ENCODE results near the gene KRT35. TPM values are rescaled to one million over a fixed set of nuclear protein-coding genes. Genes with fewer than 3 reads are reported as not detected.
A peak's percentile ranks its signal among the peaks of the same experiment; 100 is the strongest.

KRT35 gene
- total and polyA plus RNA-seq, 2 experiments from 2014 or later: not detected

DNA sequence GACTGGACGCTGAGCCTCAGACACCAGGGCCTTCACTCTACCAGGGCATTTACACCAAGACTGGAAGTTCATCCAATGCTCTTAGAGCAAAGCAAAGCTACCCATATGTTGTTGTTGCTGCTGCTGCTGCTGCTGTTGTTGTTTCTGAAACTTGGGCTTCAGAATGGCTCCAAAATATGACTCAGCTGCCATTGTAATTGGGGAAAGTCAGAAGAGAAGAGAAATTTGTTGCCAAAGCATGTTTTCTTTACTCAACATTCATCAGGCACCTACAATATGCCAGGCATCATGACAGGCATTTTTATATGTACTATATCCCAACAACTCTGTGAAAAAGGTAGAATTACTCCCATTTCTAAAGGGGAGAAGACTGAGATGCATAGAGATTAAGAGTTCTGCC is 25.7 kb downstream of the KRT35 start:
- peaks cover 7% of the 10 kb centered on the region; the same call in 1 of the 2 replicates for H3F3A ChIP-seq (ENCODE audit: insufficient read depth)
- in situ Hi-C loops (cut with MboI): no loop called here
- H3K4me1 ChIP-seq (ENCODE audit: insufficient read depth): peaks cover 10% of the 10 kb centered on the region; the same call in 1 of the 2 replicates
- no peaks in the 10 kb centered on the region for H4K20me1 ChIP-seq (ENCODE audit: insufficient read depth)
- no peaks in the 10 kb centered on the region for H3K36me3 ChIP-seq (ENCODE audit: low read depth)
- peak; percentile 63 for DNase-seq
- H2AFZ ChIP-seq: no peak overlapping the region
- H3K9me3 ChIP-seq (ENCODE audit: low read depth): no peaks in the 10 kb centered on the region
- H3K27me3 ChIP-seq (replicated peaks; ENCODE audit: insufficient read depth): peaks cover 24% of the 10 kb centered on the region; the same call in 1 of the 2 replicates
- no peak overlapping the region for H3K4me3 ChIP-seq
- no peaks in the 10 kb centered on the region for H3K79me2 ChIP-seq (ENCODE audit: insufficient read depth)
- TF ChIP-seq EZH2 (IDR thresholded peaks at IDR 0.05; ENCODE audit: insufficient read depth, poor library complexity, severe bottlenecking): no peak
- no peak for TF ChIP-seq EZH2phosphoT487 (IDR thresholded peaks at IDR 0.05; ENCODE audit: insufficient read depth, low read depth)
- no peak overlapping the region for H3K27ac ChIP-seq
- H3K9ac ChIP-seq: no peak overlapping the region
- WGBS, 2 experiments (ENCODE audit: low coverage in 1 of 2, low lambda C conversion rate in 2 of 2, missing lambda C conversion rate in 2 of 2): 94 to 100% methylated on average over 1 of the region's 1 CpG
- peak overlapping the region; percentile 21 for H3K4me2 ChIP-seq (ENCODE audit: unreplicated experiment)
- no peaks in the 10 kb centered on the region for H3K9me2 ChIP-seq (ENCODE audit: insufficient read depth)

GRCh38 chr17:41453066-41453465 is 27.9 kb downstream of the KRT35 start:
- Histone ChIP-seq H3K4me2 (ENCODE audit: unreplicated experiment) (no peak overlapping the region), H3K4me1 (ENCODE audit: insufficient read depth) (peaks cover 10% of the 10 kb centered on the region; the same call in 1 of the 2 replicates), H2AFZ (no peak overlapping the region), H3K27ac (no peak overlapping the region), H3K27me3 (replicated peaks; ENCODE audit: insufficient read depth) (peaks cover 10% of the 10 kb centered on the region; the same call in 1 of the 2 replicates), H3K36me3 (ENCODE audit: low read depth) (no peaks in the 10 kb centered on the region), H4K20me1 (ENCODE audit: insufficient read depth) (no peaks in the 10 kb centered on the region), H3F3A (ENCODE audit: insufficient read depth) (peaks cover 7% of the 10 kb centered on the region; the same call in 1 of the 2 replicates), H3K9ac (no peak overlapping the region), H3K79me2 (ENCODE audit: insufficient read depth) (no peaks in the 10 kb centered on the region), H3K4me3 (no peak overlapping the region), H3K9me2 (ENCODE audit: insufficient read depth) (no peaks in the 10 kb centered on the region), H3K9me3 (ENCODE audit: low read depth) (no peaks in the 10 kb centered on the region)
- TF ChIP-seq EZH2phosphoT487 (IDR thresholded peaks at IDR 0.05; ENCODE audit: insufficient read depth, low read depth) (no peak), EZH2 (IDR thresholded peaks at IDR 0.05; ENCODE audit: insufficient read depth, poor library complexity, severe bottlenecking) (no peak)
- 94 to 96% methylated on average over 3 of the region's 3 CpGs for WGBS, 2 experiments (ENCODE audit: low coverage in 1 of 2, low lambda C conversion rate in 2 of 2, missing lambda C conversion rate in 2 of 2)
- in situ Hi-C loops (cut with MboI): no loop called here
- no peak for DNase-seq

- H4K20me1 ChIP-seq (ENCODE audit: insufficient read depth): no peaks in the 10 kb centered on the region
- WGBS, 2 experiments (ENCODE audit: low coverage in 1 of 2, low lambda C conversion rate in 2 of 2, missing lambda C conversion rate in 2 of 2): 50 to 58% methylated on average over 4 of the region's 4 CpGs
- peaks cover 2% of the 10 kb centered on the region; the same call in 1 of the 2 replicates for H3K27me3 ChIP-seq (replicated peaks; ENCODE audit: insufficient read depth)
- in situ Hi-C loops (cut with MboI): no loop called here
- H3K4me3 ChIP-seq: no peak overlapping the region
- TF ChIP-seq EZH2phosphoT487 (IDR thresholded peaks at IDR 0.05; ENCODE audit: insufficient read depth, low read depth) (no peak), EZH2 (IDR thresholded peaks at IDR 0.05; ENCODE audit: insufficient read depth, poor library complexity, severe bottlenecking) (no peak)
- H3K4me2 ChIP-seq (ENCODE audit: unreplicated experiment): no peak overlapping the region
- no peaks in the 10 kb centered on the region for H3K36me3 ChIP-seq (ENCODE audit: low read depth)
- H3K4me1 ChIP-seq (ENCODE audit: insufficient read depth): peaks cover 12% of the 10 kb centered on the region
- H3K79me2 ChIP-seq (ENCODE audit: insufficient read depth): no peaks in the 10 kb centered on the region
- DNase-seq: no peak
- H2AFZ ChIP-seq: no peak overlapping the region
- H3K9ac ChIP-seq: no peak overlapping the region
- H3K9me3 ChIP-seq (ENCODE audit: low read depth): no peaks in the 10 kb centered on the region
- H3K27ac ChIP-seq: no peak overlapping the region
- H3K9me2 ChIP-seq (ENCODE audit: insufficient read depth): no peaks in the 10 kb centered on the region
- peaks cover 9% of the 10 kb centered on the region; the same call in 1 of the 2 replicates for H3F3A ChIP-seq (ENCODE audit: insufficient read depth)
Observed at GRCh38 chr17:41452281-41452680, 28.7 kb downstream of the KRT35 start.

DNA sequence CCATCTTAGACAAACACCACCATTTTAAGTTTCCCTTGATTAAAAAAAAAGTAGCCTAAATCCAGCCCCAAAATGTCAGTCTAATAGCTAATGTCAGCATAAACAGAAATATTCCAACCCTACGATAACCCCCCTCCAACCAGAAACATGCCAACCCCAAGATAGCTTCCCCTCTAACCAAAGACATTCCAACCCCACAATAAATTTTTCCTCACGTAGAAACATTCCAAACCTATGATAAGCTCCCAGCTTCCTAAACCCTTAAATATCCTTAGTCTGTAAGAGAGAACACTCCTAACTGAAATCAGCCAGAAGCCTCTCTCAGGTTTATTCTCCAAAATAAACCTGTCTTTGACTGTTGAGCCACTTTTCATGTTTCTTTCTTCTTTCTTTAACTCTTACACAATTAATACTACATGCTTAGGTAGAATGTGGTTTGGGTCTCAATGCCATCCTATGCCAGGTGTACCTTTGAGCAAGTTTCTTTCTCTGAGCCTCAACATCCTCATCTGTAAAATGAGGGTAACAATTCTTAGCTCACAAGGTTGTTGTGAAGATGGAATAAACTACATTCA is 29.7 kb downstream of the KRT35 start:
- H3K9me2 ChIP-seq (ENCODE audit: insufficient read depth): no peaks in the 10 kb centered on the region
- no peak overlapping the region for H3K9ac ChIP-seq
- no peak overlapping the region for H3K4me3 ChIP-seq
- no peak overlapping the region for H3K4me2 ChIP-seq (ENCODE audit: unreplicated experiment)
- no peaks in the 10 kb centered on the region for H3K36me3 ChIP-seq (ENCODE audit: low read depth)
- peaks cover 23% of the 10 kb centered on the region for H3K4me1 ChIP-seq (ENCODE audit: insufficient read depth)
- DNase-seq: peak; percentile 40
- 10 to 17% methylated on average over 2 of the region's 2 CpGs for WGBS, 2 experiments (ENCODE audit: low coverage in 1 of 2, low lambda C conversion rate in 2 of 2, missing lambda C conversion rate in 2 of 2)
- in situ Hi-C loops (cut with MboI): no loop called here
- TF ChIP-seq EZH2 (IDR thresholded peaks at IDR 0.05; ENCODE audit: insufficient read depth, poor library complexity, severe bottlenecking) (no peak), EZH2phosphoT487 (IDR thresholded peaks at IDR 0.05; ENCODE audit: insufficient read depth, low read depth) (no peak)
- H3F3A ChIP-seq (ENCODE audit: insufficient read depth): peaks cover 18% of the 10 kb centered on the region; the same call in 1 of the 2 replicates
- H2AFZ ChIP-seq: no peak overlapping the region
- no peaks in the 10 kb centered on the region for H4K20me1 ChIP-seq (ENCODE audit: insufficient read depth)
- H3K27ac ChIP-seq: no peak overlapping the region
- no peaks in the 10 kb centered on the region for H3K27me3 ChIP-seq (replicated peaks; ENCODE audit: insufficient read depth)
- no peaks in the 10 kb centered on the region for H3K79me2 ChIP-seq (ENCODE audit: insufficient read depth)
- H3K9me3 ChIP-seq (ENCODE audit: low read depth): no peaks in the 10 kb centered on the region
